ENCODE measurements around the gene UBIAD1.
"Not testable (repeated sequence)": the region's sequence is repeated elsewhere in the genome, so short reads cannot be mapped to it uniquely, and the experiment has no call there.

The UBIAD1 gene

DNA sequence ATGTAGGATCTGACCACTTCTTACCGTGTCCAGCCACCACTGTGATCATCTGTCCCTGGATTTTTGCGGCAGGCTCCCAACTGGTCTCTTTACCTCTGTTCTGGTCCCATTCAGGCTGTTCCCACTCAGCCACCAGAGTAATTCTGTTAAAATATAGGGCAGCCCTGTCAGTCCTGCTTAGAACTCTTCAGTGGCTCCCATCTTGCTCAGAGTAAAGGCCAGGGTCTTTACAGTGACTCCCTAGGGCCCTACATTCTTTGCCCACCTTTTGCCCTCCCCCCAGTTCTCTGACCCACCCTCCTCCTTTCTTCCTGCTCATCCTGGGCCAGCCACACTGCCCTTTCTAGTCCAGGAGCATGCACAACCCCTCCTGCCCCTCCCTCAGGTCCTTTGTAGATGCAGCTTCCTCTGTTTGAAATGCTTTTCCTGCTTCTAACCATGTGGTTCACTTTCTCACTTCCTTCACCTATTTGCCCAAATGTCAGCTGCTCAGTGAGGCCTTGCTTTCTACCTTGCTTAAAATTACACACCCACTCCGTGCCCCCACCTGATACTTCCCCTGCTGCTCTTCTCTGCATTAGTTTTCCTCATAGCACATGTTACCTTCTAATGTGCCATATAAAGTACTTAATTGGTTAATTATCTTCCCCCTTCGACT lies 7.8 kb downstream of the UBIAD1 start:
- no peak for DNase-seq

DNA sequence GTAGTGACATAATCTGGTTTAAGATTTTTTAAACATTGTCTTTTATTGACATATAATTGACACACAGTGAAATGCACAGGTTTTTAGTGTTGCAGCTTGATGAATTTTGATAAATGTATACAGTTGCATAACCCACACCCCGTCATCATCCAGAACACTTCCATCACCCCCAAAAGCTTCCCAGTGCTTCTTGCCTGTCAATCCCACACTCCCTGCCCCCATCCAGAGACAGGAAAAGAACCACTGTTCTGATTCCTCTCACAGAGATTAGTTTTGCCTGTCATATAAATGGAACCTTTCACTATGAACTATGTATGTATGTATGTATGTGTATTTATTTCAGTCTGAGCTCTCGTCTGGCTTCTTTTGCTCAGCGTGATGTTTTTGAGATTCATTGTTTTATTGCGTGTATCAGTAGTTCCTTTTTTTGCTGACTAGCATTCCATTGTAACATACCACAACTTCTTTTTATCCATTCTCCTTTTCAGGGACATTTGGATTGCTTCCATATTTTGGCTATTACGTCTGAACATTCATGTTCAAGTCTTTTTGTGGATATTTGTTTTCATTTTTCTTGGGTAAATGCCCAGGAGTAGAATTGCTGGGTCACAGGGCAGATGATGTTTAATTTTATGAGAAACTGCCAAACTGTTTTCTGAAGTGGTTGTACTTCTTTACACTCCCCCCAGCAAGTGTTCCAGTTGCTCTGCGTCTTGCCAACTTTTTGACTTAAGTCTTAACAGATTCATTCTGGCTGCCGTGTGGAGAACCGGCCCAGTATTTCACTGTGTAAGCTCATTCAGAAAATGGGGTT lies 8.7 kb downstream of the UBIAD1 start:
- no peak for DNase-seq

DNA sequence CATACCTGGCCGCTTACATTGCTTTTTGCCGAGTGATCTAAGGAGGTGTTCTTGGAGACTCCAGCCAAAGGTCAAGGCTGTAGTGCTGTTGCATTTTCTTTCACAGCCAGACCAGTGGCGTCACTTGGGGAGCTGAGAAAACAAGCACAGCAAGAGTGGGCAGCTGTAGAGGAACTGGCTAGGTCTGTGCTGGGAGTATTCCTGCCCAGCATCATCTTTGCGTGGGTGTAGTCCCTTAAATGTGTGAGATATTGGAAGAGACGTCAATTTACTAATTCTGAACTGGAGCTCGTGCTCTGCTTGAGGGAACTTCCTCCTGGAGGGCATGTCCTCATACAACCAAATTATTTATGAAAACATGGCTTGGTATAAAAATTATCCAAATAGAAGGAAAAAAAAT lies 10.2 kb downstream of the UBIAD1 start:
- DNase-seq = no peak

DNA sequence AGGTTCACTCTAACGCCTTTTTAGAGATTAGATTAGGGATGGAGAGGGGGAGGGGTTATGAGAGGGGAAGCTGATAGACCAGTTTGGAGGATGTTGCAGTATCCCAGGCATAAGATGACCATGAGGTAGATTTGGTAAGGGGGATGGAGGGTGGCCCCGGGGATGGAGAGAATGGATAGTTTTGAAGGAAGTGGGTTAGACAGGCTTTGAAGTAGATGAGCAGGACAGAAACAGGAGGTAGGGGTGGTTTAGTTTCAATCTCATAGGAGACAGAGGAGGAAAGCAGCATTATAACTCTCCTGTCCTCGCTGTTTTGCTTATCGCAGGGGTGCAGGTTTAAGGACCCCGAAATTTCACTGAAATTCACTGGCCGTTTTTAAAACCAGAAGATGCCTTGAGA lies 11.8 kb downstream of the UBIAD1 start:
- DNase-seq = no peak

DNA sequence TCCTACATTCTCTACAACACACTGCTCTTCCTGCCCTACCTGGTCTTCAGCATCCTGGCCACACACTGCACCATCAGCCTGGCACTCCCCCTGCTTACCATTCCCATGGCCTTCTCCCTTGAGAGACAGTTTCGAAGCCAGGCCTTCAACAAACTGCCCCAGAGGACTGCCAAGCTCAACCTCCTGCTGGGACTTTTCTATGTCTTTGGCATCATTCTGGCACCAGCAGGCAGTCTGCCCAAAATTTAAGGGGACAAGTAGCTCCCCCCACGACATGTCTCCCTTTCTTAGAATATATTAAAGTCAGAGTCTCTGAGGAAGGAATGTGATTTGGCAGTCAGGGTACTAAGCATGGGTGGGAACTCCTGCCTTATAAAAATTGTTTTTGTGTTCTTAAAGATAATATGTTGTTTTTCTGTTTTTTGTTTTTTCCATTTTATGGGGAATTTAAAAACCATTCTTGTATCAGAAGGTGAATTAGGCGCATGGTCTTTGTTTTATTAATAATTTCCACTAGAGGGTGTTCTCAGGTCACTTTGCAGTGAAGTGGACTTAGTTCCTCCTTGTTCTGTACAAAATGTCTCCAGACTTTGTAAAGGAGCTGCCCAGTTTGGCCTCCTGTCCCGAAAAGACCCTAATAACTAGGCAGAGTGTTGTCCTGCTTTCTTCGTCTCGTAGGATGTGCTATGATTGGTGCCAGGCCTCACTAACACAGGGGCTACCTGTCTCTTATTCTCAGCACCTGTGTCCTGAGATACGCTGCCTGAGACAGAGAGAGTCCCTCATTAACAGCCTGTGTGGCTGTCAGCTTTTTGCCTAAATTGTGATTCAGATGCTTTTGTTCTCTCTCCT lies 13.1 kb downstream of the UBIAD1 start:
- DNase-seq = no peak

DNA sequence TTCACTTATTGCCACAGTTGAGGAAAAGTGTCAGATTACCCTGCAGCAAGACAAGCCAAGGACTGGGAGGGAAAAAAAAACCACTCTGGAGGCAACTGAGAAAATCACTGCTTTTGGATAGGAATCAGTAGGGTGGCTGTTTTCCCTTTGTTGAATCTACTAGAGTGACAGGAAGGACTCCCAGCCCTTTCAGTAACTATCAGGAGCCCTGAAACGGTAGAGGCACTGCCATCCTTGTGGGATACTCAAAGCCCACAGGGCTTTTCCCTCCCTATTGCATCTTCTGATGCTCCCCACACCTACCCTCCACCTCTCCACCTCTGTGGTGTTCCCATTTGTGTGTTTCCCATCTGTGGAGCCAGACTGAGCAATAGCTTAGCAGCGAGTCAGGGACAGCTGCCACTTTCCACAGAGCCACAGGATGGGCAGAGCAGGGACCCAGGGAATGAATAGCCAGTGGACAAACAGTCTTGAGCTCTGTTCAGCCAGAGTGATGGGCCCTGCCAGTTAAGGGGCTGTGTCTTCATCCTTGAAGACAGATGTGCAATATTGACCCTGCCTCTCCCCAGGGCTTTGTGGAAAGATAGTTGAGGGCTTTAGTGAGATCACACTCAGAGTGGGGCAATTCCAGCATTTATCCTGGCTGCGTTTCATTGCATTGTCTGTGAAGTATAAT lies 13.9 kb downstream of the UBIAD1 start:
- no peak for DNase-seq

DNA sequence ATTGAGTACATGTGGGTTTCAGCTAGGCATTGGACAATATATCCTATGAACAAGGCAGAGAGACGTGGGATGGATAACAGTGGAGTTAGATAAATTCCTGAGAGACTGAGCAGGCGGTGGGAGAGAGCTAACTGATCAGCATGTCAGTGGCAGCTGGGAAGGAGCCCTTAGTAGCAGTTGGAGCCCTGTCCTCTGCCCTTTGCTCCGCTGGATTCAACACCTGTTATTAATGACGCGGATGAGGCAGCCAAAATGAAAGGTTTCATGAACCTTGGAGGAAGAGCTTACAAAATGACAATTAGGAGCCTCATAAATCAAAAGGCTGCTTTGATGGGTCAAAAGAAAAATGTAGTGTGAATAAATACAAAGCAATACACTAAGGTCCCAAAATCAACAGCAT lies 16.1 kb downstream of the UBIAD1 start:
- no peak for DNase-seq

DNA sequence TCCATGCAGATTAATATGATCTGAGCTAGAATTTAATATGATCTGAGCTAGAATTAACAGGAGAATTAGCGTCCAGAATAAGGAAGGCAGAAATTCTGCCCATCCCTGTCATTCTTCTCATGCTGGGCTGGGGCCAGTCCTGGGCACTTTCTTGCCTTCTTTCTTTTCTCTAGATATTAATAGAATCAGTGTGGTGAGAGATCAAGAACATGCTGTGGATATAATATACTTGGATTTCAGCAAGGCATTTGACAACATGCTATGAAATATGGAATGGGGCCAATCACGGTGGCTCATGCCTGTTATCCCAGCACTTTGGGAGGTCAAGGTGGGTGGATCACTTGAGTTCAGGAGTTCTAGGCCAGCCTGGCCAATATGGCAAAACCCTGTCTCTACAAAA lies 18.1 kb downstream of the UBIAD1 start:
- no peak for DNase-seq

DNA sequence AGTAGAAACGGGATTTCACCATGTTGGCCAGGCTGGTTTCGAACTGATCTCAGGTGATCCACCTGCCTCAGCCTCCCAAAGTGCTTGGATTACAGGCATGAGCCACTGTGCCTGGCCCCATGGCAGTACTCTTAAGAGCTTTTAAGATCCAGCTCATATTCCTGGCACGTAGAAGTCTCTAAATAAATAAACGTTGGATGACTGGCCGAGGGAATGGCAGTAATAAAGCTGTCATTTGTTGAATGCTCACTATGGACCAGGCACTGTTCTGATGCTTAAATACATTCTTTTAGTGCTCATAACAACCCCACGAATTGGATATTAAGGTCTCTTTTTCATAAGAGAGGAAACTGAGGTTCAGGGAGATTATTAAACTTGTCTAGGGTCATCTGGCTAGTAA lies 20.9 kb downstream of the UBIAD1 start:
- no peak for DNase-seq

DNA sequence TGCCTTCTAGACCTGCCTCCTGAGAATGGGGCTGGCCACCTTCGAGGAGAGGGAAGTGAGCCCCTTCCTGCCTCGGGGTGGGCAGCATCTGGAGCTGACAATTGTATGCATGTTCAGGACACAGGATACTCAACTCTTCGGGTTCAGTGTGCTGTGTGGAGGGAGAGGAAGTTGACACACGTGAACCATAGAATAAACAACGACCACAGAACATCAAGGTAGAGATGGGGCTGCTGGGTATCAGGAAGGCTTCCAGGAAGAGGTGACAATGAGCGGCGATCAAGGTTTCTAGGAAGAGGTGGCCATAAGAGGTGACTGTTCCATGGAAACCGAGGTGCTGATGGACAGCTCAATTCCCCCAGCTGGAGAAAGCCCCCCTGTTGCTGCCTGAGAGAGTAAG lies 22.0 kb downstream of the UBIAD1 start:
- no peak for DNase-seq

DNA sequence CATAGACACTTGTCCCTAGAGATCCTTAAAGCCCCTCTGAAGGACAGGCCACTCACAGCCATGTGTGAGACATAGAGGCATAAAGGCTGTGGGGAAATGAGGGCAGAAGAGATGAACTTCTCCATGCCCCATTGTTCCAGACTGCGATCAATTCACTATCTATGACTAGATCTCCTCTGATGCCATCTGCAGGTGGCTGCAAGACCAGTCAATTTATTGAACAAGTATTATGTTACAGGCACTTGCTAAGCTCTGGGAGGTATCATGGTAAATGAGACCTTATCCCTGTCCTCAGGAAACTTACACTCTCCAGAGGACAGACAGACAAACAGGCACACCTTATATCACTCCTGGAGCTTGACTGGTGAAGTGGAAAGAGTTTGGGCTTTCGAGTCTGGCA lies 22.9 kb downstream of the UBIAD1 start:
- no peak for DNase-seq

DNA sequence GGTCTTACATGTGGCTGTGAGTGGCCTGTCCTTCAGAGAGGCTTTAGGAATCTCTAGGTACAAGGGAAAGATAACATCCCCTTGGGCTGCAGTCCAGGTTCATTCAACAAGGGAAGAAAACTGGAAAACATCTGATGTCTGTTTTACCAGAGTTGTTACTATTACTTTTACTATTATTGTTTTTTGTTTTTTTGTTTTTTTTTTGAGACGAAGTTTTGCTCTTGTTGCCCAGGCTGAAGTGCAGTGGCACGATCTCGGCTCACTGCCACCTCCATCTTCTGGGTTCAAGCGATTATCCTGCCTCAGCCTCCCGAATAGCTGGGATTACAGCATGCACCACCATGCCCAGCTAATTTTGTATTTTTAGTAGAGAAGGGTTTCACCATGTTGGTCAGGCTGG lies 24.8 kb downstream of the UBIAD1 start:
- DNase-seq = not testable (repeated sequence)

DNA sequence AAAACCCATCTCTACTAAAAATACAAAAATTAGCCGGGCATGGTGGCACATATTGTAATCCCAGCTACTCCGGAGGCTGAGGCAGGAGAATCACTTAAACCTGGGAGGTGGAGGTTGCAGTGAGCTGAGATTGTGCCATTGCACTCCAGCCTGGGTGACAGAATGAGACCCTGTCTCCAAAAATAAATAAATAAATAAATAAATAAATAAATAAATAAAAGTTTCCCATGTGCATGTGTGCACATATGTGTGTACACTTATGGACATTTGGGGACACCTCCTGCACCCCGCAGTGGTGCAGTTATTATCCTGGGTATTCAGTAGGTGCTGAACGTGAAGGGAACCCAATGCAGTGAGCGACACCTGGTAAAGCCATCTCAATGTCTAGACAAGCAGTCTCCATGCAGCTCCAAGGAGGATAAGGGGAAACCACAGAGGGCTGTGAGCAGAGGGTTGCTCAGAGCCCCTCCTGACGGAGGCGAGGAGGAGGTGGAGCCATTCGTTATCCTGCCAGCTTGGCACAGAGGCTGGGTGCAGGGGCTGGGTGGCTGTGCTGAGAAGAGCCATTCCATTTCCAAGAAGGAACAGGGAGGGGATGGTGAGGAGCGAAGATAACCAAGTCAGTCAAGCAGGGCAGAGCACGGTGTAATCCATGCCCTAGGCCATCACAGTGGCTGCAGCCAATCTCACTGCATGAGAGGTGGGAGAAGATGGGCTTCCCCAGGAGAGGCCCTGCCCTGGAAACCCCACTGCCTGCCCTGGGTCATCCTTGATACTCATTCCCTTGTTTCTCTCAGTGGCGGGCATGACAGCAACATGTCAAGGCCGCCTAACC lies 25.6 kb downstream of the UBIAD1 start:
- DNase-seq = no peak

DNA sequence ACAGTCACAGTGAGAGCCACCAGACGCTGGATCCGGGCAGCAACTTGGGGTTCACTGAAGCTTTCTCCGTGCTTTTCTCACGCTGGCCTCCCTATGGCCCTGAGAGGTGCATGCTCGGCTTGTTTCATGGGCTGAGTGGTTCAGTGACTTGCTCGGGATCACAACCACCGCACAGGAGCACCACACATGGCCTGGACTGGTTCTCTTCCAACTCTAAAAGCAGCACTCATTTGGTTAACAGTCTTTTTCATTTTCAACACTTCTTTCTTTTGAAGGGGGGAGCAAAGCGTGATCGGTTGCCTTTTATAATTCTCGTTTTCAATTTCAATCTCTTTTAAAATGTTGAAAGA lies 26.2 kb downstream of the UBIAD1 start:
- DNase-seq = no peak

DNA sequence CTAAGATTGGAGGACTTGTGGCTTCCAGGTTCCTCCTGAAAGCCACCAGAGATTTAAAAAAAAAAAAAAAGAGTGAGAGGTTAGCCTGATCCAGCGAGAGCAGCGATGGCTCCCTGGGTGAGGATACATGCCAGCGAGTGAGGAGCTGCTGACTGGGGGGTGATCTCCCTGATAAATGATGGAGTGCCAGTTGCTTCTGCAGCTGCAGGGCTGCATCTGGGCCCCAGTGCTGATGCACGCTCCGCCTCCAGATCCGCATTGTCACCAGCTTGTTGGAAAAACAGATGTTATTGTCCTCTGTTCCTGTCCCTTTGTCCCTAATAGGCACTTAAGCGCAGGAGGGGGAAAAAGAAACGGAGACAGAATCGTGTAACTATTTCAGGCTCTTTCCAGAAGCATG lies 28.6 kb downstream of the UBIAD1 start:
- no peak for DNase-seq

DNA sequence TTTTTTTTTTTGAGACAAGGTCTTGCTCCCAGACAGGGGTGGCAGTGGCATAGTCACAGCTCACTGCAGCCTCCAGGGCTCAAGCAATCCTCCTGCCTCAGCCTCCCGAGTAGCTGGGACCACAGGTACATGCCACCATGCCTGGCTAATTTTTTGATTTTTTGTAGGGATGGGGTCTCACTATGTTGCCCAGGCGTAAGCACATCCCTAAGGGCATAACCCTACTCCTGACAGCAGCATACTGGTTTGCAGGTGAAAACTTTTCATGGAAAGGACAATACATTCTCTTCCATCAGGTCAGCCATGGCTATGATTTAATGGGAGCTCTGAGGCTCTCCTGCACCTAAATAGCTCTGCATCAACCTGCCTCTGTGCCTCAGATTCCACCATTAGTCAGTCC lies 29.4 kb downstream of the UBIAD1 start:
- DNase-seq = no peak

DNA sequence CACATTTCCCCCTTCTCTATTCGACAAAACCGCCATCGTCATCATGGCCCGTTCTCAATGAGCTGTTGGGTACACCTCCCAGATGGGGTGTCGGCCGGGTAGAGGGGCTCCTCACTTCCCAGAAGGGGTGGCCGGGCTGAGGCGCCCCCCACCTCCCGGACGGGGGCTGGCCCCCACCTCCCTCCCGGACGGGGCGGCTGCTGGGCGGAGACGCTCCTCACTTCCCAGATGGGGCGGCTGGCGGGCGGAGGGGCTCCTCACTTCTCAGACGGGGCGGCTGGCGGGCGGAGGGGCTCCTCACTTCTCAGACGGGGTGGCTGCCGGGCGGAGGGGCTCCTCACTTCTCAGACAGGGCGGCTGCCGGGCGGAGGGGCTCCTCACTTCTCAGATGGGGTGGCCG lies 32.5 kb downstream of the UBIAD1 start:
- DNase-seq = not testable (repeated sequence)

DNA sequence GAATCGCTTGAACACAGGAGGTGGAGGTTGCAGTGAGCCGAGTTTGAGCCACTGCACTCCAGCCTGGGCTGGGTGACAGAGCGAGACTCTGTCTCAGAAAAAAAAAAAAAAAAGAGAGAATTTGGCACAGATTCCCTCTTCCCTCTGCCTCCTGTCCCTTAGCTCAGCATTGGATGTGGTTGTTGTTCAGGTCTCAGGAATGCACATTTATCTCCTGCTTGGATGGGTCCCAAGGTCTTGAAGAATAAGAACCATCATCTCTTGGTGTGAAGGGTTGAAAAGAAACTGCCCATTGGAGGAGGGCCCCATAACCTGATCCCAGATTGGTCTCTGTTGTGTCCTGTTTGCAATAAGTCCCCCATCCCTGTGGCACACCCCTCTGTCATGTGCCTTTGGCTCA lies 34.9 kb downstream of the UBIAD1 start:
- DNase-seq = no peak

DNA sequence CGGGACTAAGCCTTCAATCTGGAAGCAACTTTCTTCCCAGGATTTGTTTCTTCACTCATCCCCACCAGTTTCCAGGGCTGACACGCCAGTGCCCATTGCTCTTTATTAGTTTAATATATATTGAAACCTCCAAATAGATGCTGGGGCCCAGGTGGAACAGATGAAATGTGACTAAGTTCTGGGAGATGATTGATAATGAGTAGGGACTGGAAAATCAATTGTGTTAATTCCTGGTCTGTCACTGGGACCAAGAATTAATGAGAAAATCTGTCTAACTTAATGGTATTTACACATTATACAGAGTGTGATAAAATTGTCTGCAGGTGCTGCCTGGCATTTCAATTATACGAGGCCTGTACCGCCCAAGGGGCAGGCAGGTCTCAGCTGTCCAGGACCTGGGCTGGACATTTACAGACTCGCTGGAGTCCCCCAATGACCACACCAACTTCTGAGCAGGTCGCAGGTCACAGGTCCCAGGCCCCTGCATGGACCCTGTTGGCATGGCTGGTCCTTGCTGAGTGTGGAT lies 35.8 kb downstream of the UBIAD1 start:
- no peak for DNase-seq

DNA sequence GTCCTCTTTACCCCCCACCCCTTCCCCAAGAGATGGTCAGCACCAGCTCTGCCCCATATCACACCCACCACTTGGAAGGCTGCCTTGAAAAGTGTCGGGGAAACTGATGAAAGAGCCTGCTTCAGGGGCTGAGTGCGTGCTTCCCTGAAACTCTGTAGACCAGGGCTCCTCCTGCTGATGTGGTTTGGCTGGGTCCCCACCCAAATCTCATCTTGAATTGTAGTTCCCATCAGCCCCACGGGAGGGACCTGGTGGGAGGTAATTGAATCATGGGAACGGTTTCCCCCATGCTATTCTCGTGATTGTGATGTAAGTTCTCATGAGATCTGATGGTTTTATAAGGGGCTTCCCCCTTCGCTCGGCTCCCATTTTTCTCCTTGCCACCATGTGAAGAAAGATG lies 36.4 kb downstream of the UBIAD1 start:
- no peak for DNase-seq

DNA sequence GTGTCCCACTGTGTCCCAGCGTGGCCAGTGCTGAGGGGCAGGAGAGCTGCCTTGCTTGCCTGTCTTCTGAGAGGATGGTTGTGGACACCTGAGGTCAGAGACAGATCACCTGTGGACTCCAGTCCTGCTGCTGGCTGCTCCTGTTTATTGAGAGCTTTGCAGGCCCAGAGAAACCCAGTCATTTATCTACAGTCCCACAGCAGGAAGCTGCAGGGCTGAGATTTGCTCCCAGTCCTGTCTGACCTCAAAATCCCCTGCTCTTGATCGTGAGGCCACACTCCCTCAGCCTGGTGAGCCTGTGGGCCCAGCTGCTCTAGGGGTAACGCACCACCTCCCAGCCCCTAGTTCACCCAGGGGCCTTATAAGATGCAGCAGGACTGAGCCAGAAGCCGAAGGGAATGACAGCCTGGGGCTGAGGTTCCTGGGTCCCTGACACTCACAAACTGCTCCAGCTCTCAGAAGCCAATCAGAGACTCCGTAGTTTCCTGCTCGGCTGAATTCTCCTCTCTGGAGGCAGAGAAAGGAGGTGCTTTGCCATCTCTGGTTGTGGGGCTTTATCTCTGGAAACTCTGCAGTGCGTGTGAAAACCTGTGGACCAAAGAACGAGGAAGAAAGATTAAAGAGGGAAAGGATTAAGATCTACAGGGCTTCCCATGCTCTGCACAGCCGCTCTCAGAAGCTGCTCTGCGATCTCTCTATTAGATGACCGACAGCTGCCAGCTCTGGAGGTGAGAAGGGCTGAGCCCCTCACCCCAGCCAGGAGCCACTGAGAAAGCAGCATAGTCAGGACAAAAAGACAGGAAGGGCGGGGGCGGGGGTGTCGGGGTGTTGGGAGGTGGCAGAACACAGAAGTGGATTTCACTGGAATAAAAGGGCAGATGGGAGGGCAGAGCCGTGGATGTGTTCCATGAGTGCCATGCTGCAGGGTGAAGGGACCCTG lies 39.1 kb downstream of the UBIAD1 start:
- DNase-seq = no peak
